GM12891 (cell line): ENCODE measurements around the gene TBC1D22A.

ENCODE experiments used
- POLR2A ChIP-seq: IDR thresholded peaks from 2 replicates; pipeline ENCODE4 v1.6.1; 2011; ENCODE audit warnings: low read depth, low read length, control low read depth
- POLR2AphosphoS5 ChIP-seq: IDR thresholded peaks from 2 replicates; pipeline ENCODE4 v1.6.1; 2011; ENCODE audit warnings: low read depth, low read length, control low read depth
- POU2F2 ChIP-seq: IDR thresholded peaks from 2 replicates; pipeline ENCODE4 v1.6.1; 2011; ENCODE audit warnings: low read depth, mild to moderate bottlenecking, control low read depth, low read length, moderate library complexity
- TAF1 ChIP-seq: IDR thresholded peaks from 2 replicates; pipeline ENCODE4 v1.6.1; 2011; ENCODE audit warnings: low read depth, low read length, control low read depth

GRCh38 chr22:47207387-47207786, 444.9 kb downstream of the TBC1D22A start:
- no peak for TF ChIP-seq POLR2A
- TF ChIP-seq POLR2AphosphoS5 = no peak
- no peak for TF ChIP-seq TAF1
- no peak for TF ChIP-seq POU2F2
